Measurements from ENCODE around the gene IL22RA2. TPM values are rescaled to one million over a fixed set of nuclear protein-coding genes. Genes with fewer than 3 reads are reported as not detected.

The IL22RA2 gene
- total and polyA plus RNA-seq, 7 donors = not detected

DNA sequence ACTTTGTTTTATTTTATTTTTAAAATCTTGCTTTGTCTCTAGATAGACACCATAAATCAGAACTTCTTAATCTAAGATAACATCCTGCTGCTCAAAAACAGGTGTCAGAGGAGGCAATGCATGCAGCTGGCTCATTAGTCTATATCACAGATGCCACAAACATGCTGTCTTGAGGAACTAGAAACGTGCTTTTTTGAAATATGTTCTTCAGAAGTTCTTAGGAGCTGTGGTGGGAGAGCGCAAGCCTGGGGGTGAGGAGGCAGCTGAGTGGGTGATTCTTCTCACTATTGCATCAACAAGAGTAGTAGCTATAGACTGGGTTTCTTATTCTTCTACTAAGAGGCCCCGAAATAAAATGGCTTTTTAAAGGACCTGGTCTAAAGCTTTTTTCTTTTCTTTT lies 23.4 kb downstream of the IL22RA2 start:
- intact Hi-C loops (cut with DNase I) = no loop called here
- H3K4me1 ChIP-seq = no peaks in the 10 kb centered on the region
- TF ChIP-seq, protein P1, sequence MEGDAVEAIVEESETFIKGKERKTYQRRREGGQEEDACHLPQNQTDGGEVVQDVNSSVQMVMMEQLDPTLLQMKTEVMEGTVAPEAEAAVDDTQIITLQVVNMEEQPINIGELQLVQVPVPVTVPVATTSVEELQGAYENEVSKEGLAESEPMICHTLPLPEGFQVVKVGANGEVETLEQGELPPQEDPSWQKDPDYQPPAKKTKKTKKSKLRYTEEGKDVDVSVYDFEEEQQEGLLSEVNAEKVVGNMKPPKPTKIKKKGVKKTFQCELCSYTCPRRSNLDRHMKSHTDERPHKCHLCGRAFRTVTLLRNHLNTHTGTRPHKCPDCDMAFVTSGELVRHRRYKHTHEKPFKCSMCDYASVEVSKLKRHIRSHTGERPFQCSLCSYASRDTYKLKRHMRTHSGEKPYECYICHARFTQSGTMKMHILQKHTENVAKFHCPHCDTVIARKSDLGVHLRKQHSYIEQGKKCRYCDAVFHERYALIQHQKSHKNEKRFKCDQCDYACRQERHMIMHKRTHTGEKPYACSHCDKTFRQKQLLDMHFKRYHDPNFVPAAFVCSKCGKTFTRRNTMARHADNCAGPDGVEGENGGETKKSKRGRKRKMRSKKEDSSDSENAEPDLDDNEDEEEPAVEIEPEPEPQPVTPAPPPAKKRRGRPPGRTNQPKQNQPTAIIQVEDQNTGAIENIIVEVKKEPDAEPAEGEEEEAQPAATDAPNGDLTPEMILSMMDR (IDR thresholded peaks at IDR 0.05) = no peak
- WGBS, 3 donors = 63 to 75% (median 70%) methylated on average over 3 of the region's 3 CpGs
- no peaks in the 10 kb centered on the region for H3K36me3 ChIP-seq (ENCODE audit: insufficient read depth in 1 of 2, low read depth in 1 of 2)
- ATAC-seq (no peak), DNase-seq (no peak)
- no peaks in the 10 kb centered on the region for H3K27me3 ChIP-seq (ENCODE audit: insufficient read depth in 3 of 3, low read length in 2 of 3)
- no peak overlapping the region for H3K4me3 ChIP-seq
- H3K9me3 ChIP-seq = no peaks in the 10 kb centered on the region
- H3K27ac ChIP-seq = no peak overlapping the region

DNA sequence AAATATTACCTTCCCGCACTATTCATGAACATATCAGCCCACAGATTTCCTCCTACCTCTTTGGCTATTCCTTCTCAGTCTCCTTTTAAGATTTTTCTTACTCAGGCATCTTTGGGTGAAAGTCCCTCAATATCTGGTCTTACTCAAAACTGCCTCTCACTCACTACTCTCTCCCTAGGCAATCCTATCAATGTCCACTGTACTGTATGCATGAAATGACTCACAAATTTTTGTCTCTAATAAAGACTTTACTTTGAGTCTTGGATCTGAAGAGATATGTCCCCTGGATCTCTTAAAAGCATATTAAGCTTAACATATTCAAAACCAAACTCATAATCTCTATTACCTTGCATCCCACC lies 24.4 kb downstream of the IL22RA2 start:
- Histone ChIP-seq H3K36me3 (ENCODE audit: insufficient read depth in 1 of 2, low read depth in 1 of 2) (no peaks in the 10 kb centered on the region), H3K27ac (no peak overlapping the region), H3K4me3 (no peak overlapping the region), H3K27me3 (ENCODE audit: insufficient read depth in 3 of 3, low read length in 2 of 3) (no peaks in the 10 kb centered on the region), H3K9me3 (no peaks in the 10 kb centered on the region), H3K4me1 (no peaks in the 10 kb centered on the region)
- DNase-seq (no peak), ATAC-seq (no peak)
- 85 to 100% (median 93%) methylated on average over 1 of the region's 1 CpG for WGBS, 3 donors
- TF ChIP-seq, protein P1 (IDR thresholded peaks at IDR 0.05) = no peak
- intact Hi-C loops (cut with DNase I) = no loop called here

- H3K4me3 ChIP-seq = no peak overlapping the region
- ATAC-seq = peak in 3 of 4 donors; percentile 51 to 65 (median 59)
- 66 to 76% (median 76%) methylated on average over 2 of the region's 2 CpGs for WGBS, 3 donors
Measured at GRCh38 chr6:137148306-137149034, 25.0 kb downstream of the IL22RA2 start.

DNA sequence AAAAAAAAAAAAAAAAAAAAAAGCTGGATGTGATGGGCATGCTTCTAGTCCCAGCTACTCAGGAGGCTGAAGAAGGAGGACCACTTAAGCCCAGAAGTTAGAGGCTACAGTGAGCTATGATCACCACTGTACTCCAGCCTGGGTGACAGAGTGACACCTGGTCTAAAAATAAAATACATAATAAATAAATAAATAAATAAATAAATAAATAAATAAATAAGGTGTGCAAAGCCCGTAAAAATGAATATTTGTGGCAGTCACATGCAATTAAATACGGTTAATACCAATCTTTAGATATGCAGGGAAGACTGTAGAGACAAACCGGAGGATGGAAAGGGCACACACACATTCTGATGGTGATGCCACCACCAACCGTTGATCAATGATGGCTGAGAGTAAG lies 26.2 kb downstream of the IL22RA2 start:
- TF ChIP-seq, protein P1 (IDR thresholded peaks at IDR 0.05) = no peak

More at GRCh38 chr6:137148306-137149034, 25.0 kb downstream of the IL22RA2 start:
- TF ChIP-seq, protein P1 (IDR thresholded peaks at IDR 0.05) = no peak
- Histone ChIP-seq H3K36me3 (ENCODE audit: insufficient read depth in 1 of 2, low read depth in 1 of 2) (no peaks in the 10 kb centered on the region), H3K9me3 (no peaks in the 10 kb centered on the region), H3K27me3 (ENCODE audit: insufficient read depth in 3 of 3, low read length in 2 of 3) (no peaks in the 10 kb centered on the region), H3K4me1 (no peaks in the 10 kb centered on the region), H3K27ac (no peak overlapping the region)
- DNase-seq = no peak
- intact Hi-C loops (cut with DNase I) = no loop called here

GRCh38 chr6:137146206-137146605 lies 27.2 kb downstream of the IL22RA2 start:
- TF ChIP-seq, protein P1 (IDR thresholded peaks at IDR 0.05) = no peak

More for the DNA sequence above, 26.2 kb downstream of the IL22RA2 start:
- no peaks in the 10 kb centered on the region for H3K27me3 ChIP-seq (ENCODE audit: insufficient read depth in 3 of 3, low read length in 2 of 3)
- DNase-seq (no peak), ATAC-seq (no peak)
- no peak overlapping the region for H3K4me3 ChIP-seq
- H3K36me3 ChIP-seq (ENCODE audit: insufficient read depth in 1 of 2, low read depth in 1 of 2) = no peaks in the 10 kb centered on the region
- intact Hi-C loops (cut with DNase I) = no loop called here
- no peaks in the 10 kb centered on the region for H3K9me3 ChIP-seq
- H3K27ac ChIP-seq = no peak overlapping the region
- 92 to 95% (median 94%) methylated on average over 4 of the region's 4 CpGs for WGBS, 3 donors
- H3K4me1 ChIP-seq = no peaks in the 10 kb centered on the region

More at GRCh38 chr6:137146206-137146605, 27.2 kb downstream of the IL22RA2 start:
- Histone ChIP-seq H3K4me3 (no peak overlapping the region), H3K27me3 (ENCODE audit: insufficient read depth in 3 of 3, low read length in 2 of 3) (no peaks in the 10 kb centered on the region), H3K27ac (no peak overlapping the region), H3K9me3 (no peaks in the 10 kb centered on the region), H3K36me3 (ENCODE audit: insufficient read depth in 1 of 2, low read depth in 1 of 2) (no peaks in the 10 kb centered on the region), H3K4me1 (no peaks in the 10 kb centered on the region)
- no peak for ATAC-seq
- intact Hi-C loops (cut with DNase I) = no loop called here
- 90 to 99% (median 91%) methylated on average over 4 of the region's 4 CpGs for WGBS, 3 donors
- DNase-seq = no peak

Data from psoas muscle (tissue), 8 donors.